Measurements from ENCODE around the gene TM6SF1.

GRCh38 chr15:83118968-83119367 is 11.5 kb downstream of the TM6SF1 start:
- no peak for TF ChIP-seq CTCF (IDR thresholded peaks at IDR 0.05)
- TF ChIP-seq POLR2A (IDR thresholded peaks at IDR 0.05), result no peak

All from ovary (tissue), 3 donors.